Measurements from ENCODE around the gene SEMA4D. TPM values are rescaled to one million over a fixed set of nuclear protein-coding genes. Genes with fewer than 3 reads are reported as not detected.

SEMA4D gene
- total RNA-seq, 4 donors from 2014 or later: 7.9 to 14.1 (median 10.6) TPM

DNA sequence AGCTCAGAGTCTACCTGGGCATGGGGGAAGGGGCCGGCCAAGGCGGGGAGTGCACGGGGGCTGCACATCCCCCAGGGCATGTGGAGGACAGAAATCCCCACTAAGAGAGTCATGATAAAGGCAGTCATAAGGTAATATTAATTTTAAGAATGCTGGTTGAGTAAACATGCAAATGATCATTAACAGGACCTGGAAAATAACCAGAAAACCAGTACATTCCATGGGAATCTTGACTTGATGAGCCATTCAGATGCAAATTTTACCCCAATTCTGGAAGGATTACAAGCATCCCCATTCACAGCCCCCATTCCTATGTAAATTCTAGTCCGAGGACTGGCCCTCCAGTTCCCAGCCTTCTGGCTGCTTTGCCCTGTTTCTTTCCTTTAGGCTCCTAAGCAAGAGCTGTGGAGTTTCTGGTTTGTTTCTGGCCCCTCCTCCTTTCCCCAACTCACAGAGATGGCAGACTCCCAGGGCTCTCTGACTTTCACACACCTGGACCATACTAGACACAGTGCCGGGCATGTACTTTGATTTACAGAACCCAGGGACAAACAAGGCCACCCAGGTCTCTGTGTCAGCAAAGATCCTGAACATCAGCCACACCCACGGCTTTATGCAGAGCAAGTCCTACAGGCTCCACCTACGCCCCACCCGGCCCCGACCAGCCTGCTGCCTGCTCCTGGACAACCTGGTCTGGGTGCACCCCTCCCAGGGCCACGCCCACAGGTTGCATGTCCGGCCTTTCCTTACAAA is 62.7 kb downstream of the SEMA4D start:
- DNase-seq (ENCODE audit: extremely low spot score): no peak
- H3K27ac ChIP-seq (replicated peaks in 1 of 4): no peak overlapping the region
- intact Hi-C loops (cut with DNase I): no loop called here
- H3K36me3 ChIP-seq: no peaks in the 10 kb centered on the region
- WGBS: 76% methylated on average over 11 of the region's 11 CpGs
- H3K27me3 ChIP-seq: no peaks in the 10 kb centered on the region
- no peak overlapping the region for H3K4me3 ChIP-seq
- TF ChIP-seq POLR2A (IDR thresholded peaks at IDR 0.05; ENCODE audit: low read depth) (no peak), POLR2AphosphoS5 (IDR thresholded peaks at IDR 0.05) (no peak), EP300 (IDR thresholded peaks at IDR 0.05) (no peak)
- TF ChIP-seq, protein P1, sequence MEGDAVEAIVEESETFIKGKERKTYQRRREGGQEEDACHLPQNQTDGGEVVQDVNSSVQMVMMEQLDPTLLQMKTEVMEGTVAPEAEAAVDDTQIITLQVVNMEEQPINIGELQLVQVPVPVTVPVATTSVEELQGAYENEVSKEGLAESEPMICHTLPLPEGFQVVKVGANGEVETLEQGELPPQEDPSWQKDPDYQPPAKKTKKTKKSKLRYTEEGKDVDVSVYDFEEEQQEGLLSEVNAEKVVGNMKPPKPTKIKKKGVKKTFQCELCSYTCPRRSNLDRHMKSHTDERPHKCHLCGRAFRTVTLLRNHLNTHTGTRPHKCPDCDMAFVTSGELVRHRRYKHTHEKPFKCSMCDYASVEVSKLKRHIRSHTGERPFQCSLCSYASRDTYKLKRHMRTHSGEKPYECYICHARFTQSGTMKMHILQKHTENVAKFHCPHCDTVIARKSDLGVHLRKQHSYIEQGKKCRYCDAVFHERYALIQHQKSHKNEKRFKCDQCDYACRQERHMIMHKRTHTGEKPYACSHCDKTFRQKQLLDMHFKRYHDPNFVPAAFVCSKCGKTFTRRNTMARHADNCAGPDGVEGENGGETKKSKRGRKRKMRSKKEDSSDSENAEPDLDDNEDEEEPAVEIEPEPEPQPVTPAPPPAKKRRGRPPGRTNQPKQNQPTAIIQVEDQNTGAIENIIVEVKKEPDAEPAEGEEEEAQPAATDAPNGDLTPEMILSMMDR (IDR thresholded peaks at IDR 0.05): no peak
- H3K4me1 ChIP-seq: peaks cover 7 to 24% (median 15%) of the 10 kb centered on the region in 4 donors
- no peaks in the 10 kb centered on the region for H3K9me3 ChIP-seq

DNA sequence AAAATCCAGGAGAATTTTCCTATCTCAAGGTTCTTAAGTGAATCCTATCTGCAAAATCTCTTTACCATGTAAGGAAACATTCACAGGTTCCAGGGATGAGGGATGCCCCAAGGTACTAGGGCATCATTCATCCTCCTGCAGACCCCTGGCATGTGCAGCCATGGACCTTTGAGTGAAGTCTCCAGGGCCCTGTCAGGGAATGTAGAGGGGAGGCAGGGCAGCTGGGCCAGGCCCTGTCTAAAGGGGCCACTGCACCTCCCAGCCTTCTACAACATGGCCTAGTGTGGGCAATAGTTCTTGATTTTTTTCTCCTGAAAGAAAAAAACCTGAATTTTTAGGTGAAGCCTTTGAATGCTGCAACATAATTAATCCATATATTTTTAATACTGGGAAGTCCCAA is 63.3 kb downstream of the SEMA4D start:
- H3K4me3 ChIP-seq: no peak overlapping the region
- peaks cover 7 to 24% (median 15%) of the 10 kb centered on the region in 4 donors for H3K4me1 ChIP-seq
- intact Hi-C loops (cut with DNase I): no loop called here
- no peaks in the 10 kb centered on the region for H3K27me3 ChIP-seq
- H3K36me3 ChIP-seq: no peaks in the 10 kb centered on the region
- no peak for TF ChIP-seq POLR2AphosphoS5 (IDR thresholded peaks at IDR 0.05)
- no peak for TF ChIP-seq POLR2A (IDR thresholded peaks at IDR 0.05; ENCODE audit: low read depth)
- H3K27ac ChIP-seq (replicated peaks in 1 of 4): no peak overlapping the region
- no peak for DNase-seq (ENCODE audit: extremely low spot score)
- no peaks in the 10 kb centered on the region for H3K9me3 ChIP-seq

DNA sequence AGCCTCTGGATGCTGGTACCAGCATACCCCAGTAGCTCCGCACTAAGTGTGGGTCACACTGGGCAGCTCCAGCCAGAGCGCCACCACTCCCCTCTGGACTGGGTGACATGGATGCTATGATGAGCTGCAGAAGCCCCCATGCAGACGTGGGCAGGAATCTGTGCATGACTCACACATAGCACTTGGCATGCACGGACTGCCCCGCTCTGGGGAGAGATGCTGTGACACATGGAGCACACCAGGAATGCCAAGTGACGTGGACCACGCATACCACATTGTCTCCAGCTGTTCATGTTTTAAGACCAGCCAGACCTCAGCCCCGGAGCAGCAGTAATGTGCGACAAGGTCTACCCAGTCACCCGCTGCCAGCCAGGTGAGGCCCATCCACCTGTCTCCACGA is 64.1 kb downstream of the SEMA4D start:
- DNase-seq (ENCODE audit: extremely low spot score): no peak

DNA sequence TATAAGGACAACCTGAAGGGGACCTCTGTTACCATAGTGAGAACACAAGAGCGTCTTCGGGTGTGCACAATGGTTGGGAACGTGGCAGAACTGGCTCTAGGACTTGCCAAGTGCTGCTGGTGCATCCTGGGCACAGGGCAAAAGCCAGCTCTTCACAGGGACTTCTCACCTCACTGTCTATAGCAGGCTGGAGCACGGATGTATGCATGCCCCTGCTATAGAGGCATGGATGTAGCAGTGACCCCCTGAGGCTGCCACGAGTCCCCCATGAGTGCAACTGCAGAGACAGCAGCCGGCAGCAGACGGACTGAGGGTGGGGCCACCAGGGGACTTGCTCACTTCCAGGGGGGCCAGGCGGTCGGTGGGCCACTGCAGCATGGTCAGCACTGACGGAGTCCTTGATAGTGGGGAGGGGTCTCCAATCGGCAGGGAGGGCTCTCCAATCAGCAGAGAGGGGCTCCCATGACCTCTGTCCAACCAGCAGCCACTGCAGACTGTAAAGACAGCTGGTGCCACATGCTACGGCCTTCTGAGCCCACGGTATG is 64.9 kb downstream of the SEMA4D start:
- TF ChIP-seq EP300 (IDR thresholded peaks at IDR 0.05): no peak
- no peak for TF ChIP-seq POLR2A (IDR thresholded peaks at IDR 0.05; ENCODE audit: low read depth)
- TF ChIP-seq, protein P1 (IDR thresholded peaks at IDR 0.05): no peak
- no peak for TF ChIP-seq POLR2AphosphoS5 (IDR thresholded peaks at IDR 0.05)
- no peak overlapping the region for H3K27ac ChIP-seq (replicated peaks in 1 of 4)
- no peak overlapping the region for H3K4me3 ChIP-seq
- no peaks in the 10 kb centered on the region for H3K9me3 ChIP-seq
- no peaks in the 10 kb centered on the region for H3K36me3 ChIP-seq
- peaks cover 7 to 24% (median 15%) of the 10 kb centered on the region in 4 donors for H3K4me1 ChIP-seq
- no peak for DNase-seq (ENCODE audit: extremely low spot score)
- 80% methylated on average over 7 of the region's 13 CpGs for WGBS
- intact Hi-C loops (cut with DNase I): no loop called here
- H3K27me3 ChIP-seq: no peaks in the 10 kb centered on the region

More for the DNA sequence above, 64.1 kb downstream of the SEMA4D start:
- Histone ChIP-seq H3K27me3 (no peaks in the 10 kb centered on the region), H3K4me3 (no peak overlapping the region), H3K4me1 (peaks cover 7 to 24% (median 15%) of the 10 kb centered on the region in 4 donors), H3K9me3 (no peaks in the 10 kb centered on the region), H3K36me3 (no peaks in the 10 kb centered on the region), H3K27ac (replicated peaks in 1 of 4) (no peak overlapping the region)
- TF ChIP-seq, protein P1 (IDR thresholded peaks at IDR 0.05): no peak
- TF ChIP-seq EP300 (IDR thresholded peaks at IDR 0.05) (no peak), POLR2AphosphoS5 (IDR thresholded peaks at IDR 0.05) (no peak), POLR2A (IDR thresholded peaks at IDR 0.05; ENCODE audit: low read depth) (no peak)
- intact Hi-C loops (cut with DNase I): no loop called here
- 98% methylated on average over 8 of the region's 11 CpGs for WGBS

DNA sequence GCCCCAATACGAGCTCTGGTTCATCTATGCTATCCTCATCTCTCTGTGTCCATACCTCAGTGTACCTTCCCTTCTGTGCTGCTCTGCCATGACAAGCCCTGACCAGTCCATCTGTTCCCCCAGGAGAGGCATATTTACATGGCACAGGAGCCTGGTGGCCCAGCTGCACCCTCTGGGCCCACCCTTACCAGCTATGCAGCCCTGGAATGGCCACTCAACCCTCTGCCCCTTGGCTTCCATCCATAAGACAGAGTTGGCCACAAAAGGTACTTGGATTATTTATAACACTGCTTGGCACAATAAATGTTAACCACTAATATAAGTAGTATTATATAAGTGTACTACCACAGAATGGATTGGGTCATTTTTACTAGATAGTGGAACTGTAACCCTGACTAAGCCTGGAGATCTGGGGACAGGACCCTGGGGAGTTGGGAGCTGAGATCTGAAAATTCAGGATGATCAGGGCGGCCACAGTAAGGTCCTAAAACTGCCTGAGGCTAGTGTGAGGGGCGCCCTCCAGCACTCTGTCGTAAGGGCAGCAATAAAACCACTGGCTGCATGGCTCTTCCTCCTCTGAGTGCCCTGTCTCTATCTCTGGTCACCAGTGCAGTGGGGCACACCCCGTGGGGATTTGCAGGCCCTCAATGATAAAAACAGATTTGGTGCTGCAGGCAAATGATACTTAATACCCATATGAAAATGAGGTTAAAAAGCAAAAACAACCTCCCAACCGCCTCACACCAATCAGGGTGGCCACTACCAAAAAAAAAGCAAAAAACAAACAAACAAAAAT is 65.8 kb downstream of the SEMA4D start:
- Histone ChIP-seq H3K36me3 (no peaks in the 10 kb centered on the region), H3K27ac (replicated peaks in 1 of 4) (no peak overlapping the region), H3K9me3 (no peaks in the 10 kb centered on the region), H3K27me3 (no peaks in the 10 kb centered on the region), H3K4me3 (no peak overlapping the region), H3K4me1 (peaks cover 7 to 24% (median 15%) of the 10 kb centered on the region in 4 donors)
- intact Hi-C loops (cut with DNase I): no loop called here
- 92% methylated on average over 4 of the region's 6 CpGs for WGBS
- no peak for DNase-seq (ENCODE audit: extremely low spot score)
- TF ChIP-seq, protein P1 (IDR thresholded peaks at IDR 0.05): no peak
- TF ChIP-seq EP300 (IDR thresholded peaks at IDR 0.05): no peak
- TF ChIP-seq POLR2AphosphoS5 (IDR thresholded peaks at IDR 0.05): no peak
- TF ChIP-seq POLR2A (IDR thresholded peaks at IDR 0.05; ENCODE audit: low read depth): no peak
